Measurements from ENCODE around the gene CFC1B.
"Not testable (repeated sequence)": the region's sequence is repeated elsewhere in the genome, so short reads cannot be mapped to it uniquely, and the experiment has no call there.

DNA sequence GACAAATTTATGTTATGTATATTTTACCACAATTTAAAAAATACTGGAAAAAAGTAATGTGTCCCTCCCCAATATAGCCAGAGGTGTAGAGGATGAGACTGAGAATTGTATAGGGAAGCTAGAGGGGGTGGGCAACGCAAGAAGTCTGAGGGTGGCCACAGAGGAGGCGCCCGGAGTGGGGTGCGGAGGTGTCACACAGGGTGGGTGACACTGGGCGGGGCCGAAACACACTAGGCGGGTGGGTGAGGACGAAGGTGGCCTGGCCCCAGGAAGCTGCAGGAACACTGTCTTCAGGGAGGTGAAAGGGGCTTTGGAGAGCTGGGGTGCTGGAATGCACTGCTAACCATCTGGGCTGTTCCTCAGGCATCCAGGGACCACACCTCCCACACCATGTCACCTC lies 35.4 kb downstream of the CFC1B start:
- TF ChIP-seq POLR2A, POLR2AphosphoS5 (IDR thresholded peaks at IDR 0.05; ENCODE audit: low read depth, low read length): not testable (repeated sequence)
